Mesenchymal stem cell (in vitro differentiated cells and primary cell): ENCODE results near the gene DIO3.

Source experiments
- DNase-seq: peaks from one replicate; pipeline ENCODE4 v3.0.0-alpha.2; 2013
- H2AFZ ChIP-seq: one replicate; pipeline ENCODE4 v1.6.1; 2013; ENCODE audit warnings: low read depth, mild to moderate bottlenecking, control low read depth, inconsistent platforms, low read length, moderate library complexity
- H2AK5ac ChIP-seq: 2 replicates; pipeline ENCODE4 v1.6.1; 2013; ENCODE audit warnings: low read length, moderate library complexity, mild to moderate bottlenecking, inconsistent platforms; ENCODE audit not compliant: severe bottlenecking
- H2BK120ac ChIP-seq: one replicate; pipeline ENCODE4 v1.6.1; 2013; ENCODE audit warnings: low read depth, mild to moderate bottlenecking, inconsistent platforms, low read length, moderate library complexity
- H2BK12ac ChIP-seq, 2 experiments: one replicate each; pipeline ENCODE4 v1.6.1; 2013; ENCODE audit warnings: inconsistent platforms in 2 of 2, low read length in 2 of 2, mild to moderate bottlenecking in 2 of 2, moderate library complexity in 2 of 2, control low read depth in 1 of 2
- H2BK15ac ChIP-seq: one replicate; pipeline ENCODE4 v1.6.1; 2013; ENCODE audit warnings: mild to moderate bottlenecking, low read depth, inconsistent platforms; ENCODE audit not compliant: poor library complexity, severe bottlenecking
- H2BK5ac ChIP-seq: 2 replicates; pipeline ENCODE4 v1.6.1; 2013; ENCODE audit warnings: low read depth, mild to moderate bottlenecking, low read length, control low read depth, inconsistent platforms; ENCODE audit not compliant: poor library complexity, severe bottlenecking
- H3K14ac ChIP-seq, 2 experiments: one replicate each; pipeline ENCODE4 v1.6.1; 2013; ENCODE audit warnings: inconsistent platforms in 2 of 2, low read length in 2 of 2, control low read depth in 1 of 2, mild to moderate bottlenecking in 1 of 2, moderate library complexity in 1 of 2
- H3K18ac ChIP-seq, 2 experiments: one replicate each; pipeline ENCODE4 v1.6.1; 2013; ENCODE audit warnings: inconsistent platforms in 2 of 2, low read length in 2 of 2, control low read depth in 1 of 2, low read depth in 1 of 2, mild to moderate bottlenecking in 1 of 2
- H3K23ac ChIP-seq, 2 experiments: one replicate each; pipeline ENCODE4 v1.6.1; 2013; ENCODE audit warnings: inconsistent platforms in 2 of 2, low read length in 2 of 2, mild to moderate bottlenecking in 2 of 2, moderate library complexity in 2 of 2, control low read depth in 1 of 2
- H3K27ac ChIP-seq: 2 replicates; pipeline ENCODE4 v1.5.1; 2013; ENCODE audit warnings: mild to moderate bottlenecking, moderate library complexity, low read length, control low read depth, inconsistent platforms; ENCODE audit not compliant: poor library complexity, severe bottlenecking
- H3K27me3 ChIP-seq, 2 experiments: 2 replicates each; pipeline versions ENCODE4 v1.6.1 to v1.7.0; 2013; ENCODE audit warnings: low read length in 2 of 2, mild to moderate bottlenecking in 2 of 2, moderate library complexity in 2 of 2, control low read depth in 1 of 2, inconsistent platforms in 1 of 2; ENCODE audit not compliant: control insufficient read depth in 1 of 2, insufficient read depth in 1 of 2
- H3K36me3 ChIP-seq, 2 experiments: 2 replicates each; pipeline versions ENCODE4 v1.6.1 to v1.7.0; 2013; ENCODE audit warnings: low read length in 2 of 2, control low read depth in 1 of 2, inconsistent platforms in 1 of 2, low read depth in 1 of 2, mild to moderate bottlenecking in 1 of 2; ENCODE audit not compliant: insufficient read depth in 2 of 2, control insufficient read depth in 1 of 2
- H3K4ac ChIP-seq, 2 experiments: one replicate each; pipeline ENCODE4 v1.6.1; 2013; ENCODE audit warnings: inconsistent platforms in 2 of 2, low read length in 2 of 2, mild to moderate bottlenecking in 2 of 2, moderate library complexity in 2 of 2, control low read depth in 1 of 2, low read depth in 1 of 2
- H3K4me1 ChIP-seq: 2 replicates; pipeline ENCODE4 v1.6.1; 2013; ENCODE audit warnings: low read depth, low read length, control low read depth; ENCODE audit not compliant: control insufficient read depth, insufficient read depth
- H3K4me2 ChIP-seq: 2 replicates; pipeline ENCODE4 v1.6.1; 2013; ENCODE audit warnings: low read length, mild to moderate bottlenecking, inconsistent platforms; ENCODE audit not compliant: poor library complexity, severe bottlenecking
- H3K4me3 ChIP-seq, 2 experiments: 2 replicates each; pipeline versions ENCODE4 v1.5.1 to v1.7.0; 2013; ENCODE audit warnings: low read length in 2 of 2, mild to moderate bottlenecking in 2 of 2, control low read depth in 1 of 2, low read depth in 1 of 2; ENCODE audit not compliant: insufficient read depth in 1 of 2
- H3K79me1 ChIP-seq: replicated peaks from 2 replicates; pipeline ENCODE4 v1.6.1; 2013; ENCODE audit warnings: mild to moderate bottlenecking, control low read depth, low read length, inconsistent platforms; ENCODE audit not compliant: poor library complexity, severe bottlenecking
- H3K9ac ChIP-seq: 2 replicates; pipeline ENCODE4 v1.7.0; 2013; ENCODE audit warnings: mild to moderate bottlenecking, low read length, moderate library complexity
- H3K9me3 ChIP-seq: 2 replicates; pipeline ENCODE4 v1.7.0; 2013; ENCODE audit warnings: mild to moderate bottlenecking, low read length; ENCODE audit not compliant: control insufficient read depth
- H4K8ac ChIP-seq: one replicate; pipeline ENCODE4 v1.6.1; 2013; ENCODE audit warnings: inconsistent platforms, mild to moderate bottlenecking, low read length, moderate library complexity
- H4K91ac ChIP-seq: one replicate; pipeline ENCODE4 v1.6.1; 2013; ENCODE audit warnings: mild to moderate bottlenecking, low read length, inconsistent platforms
- WGBS: methylation state at CpG from one replicate; pipeline ENCODE4 v1.1.7; 2013; ENCODE audit warnings: mixed read lengths; 5-methylcytosine and 5-hydroxymethylcytosine counted together

The DIO3 gene

GRCh38 chr14:101559624-101560533, 1.4 kb upstream of the DIO3 start:
- H3K79me1 ChIP-seq, result no peaks in the 10 kb centered on the region
- no peak overlapping the region for H3K23ac ChIP-seq
- WGBS, result 2% methylated on average over 82 of the region's 113 CpGs
- H2BK120ac ChIP-seq, result no peak overlapping the region
- peak overlapping the region; percentile 44 for H3K4me2 ChIP-seq
- peaks cover 17% of the 10 kb centered on the region for H3K4me1 ChIP-seq
- peak overlapping the region; percentile 33 to 51 for H3K4me3 ChIP-seq
- H2AFZ ChIP-seq, result no peak overlapping the region
- H3K14ac ChIP-seq, result no peak overlapping the region
- H3K27me3 ChIP-seq, result peaks cover 80 to 86% of the 10 kb centered on the region in 2 experiments
- no peak overlapping the region for H3K27ac ChIP-seq
- no peak overlapping the region for H2BK5ac ChIP-seq
- H2AK5ac ChIP-seq, result no peak overlapping the region
- H2BK12ac ChIP-seq, result no peak overlapping the region
- DNase-seq, result no peak
- no peaks in the 10 kb centered on the region for H3K9me3 ChIP-seq
- peaks cover 0 to 4% of the 10 kb centered on the region in 2 experiments for H3K36me3 ChIP-seq
- H4K8ac ChIP-seq, result no peak overlapping the region
- H3K4ac ChIP-seq, result no peak overlapping the region
- H2BK15ac ChIP-seq, result no peak overlapping the region
- no peak overlapping the region for H3K9ac ChIP-seq
- no peak overlapping the region for H4K91ac ChIP-seq
- H3K18ac ChIP-seq, result no peak overlapping the region

GRCh38 chr14:101560534-101561113, 671 bp upstream of the DIO3 start:
- Histone ChIP-seq H3K4me1 (peaks cover 19% of the 10 kb centered on the region), H4K8ac (no peak overlapping the region), H3K18ac (no peak overlapping the region), H4K91ac (no peak overlapping the region), H3K36me3 (peaks cover 0 to 4% of the 10 kb centered on the region in 2 experiments), H3K27me3 (peaks cover 88% of the 10 kb centered on the region in 2 experiments), H2BK120ac (no peak overlapping the region), H3K14ac (no peak overlapping the region), H3K4me2 (peak overlapping the region; percentile 34), H2BK5ac (no peak overlapping the region), H2AK5ac (no peak overlapping the region), H3K27ac (no peak overlapping the region), H2AFZ (no peak overlapping the region), H3K4me3 (no peak overlapping the region), H2BK15ac (no peak overlapping the region), H3K4ac (no peak overlapping the region), H3K9ac (no peak overlapping the region), H3K9me3 (no peaks in the 10 kb centered on the region), H3K23ac (no peak overlapping the region), H3K79me1 (no peaks in the 10 kb centered on the region), H2BK12ac (no peak overlapping the region)
- no peak for DNase-seq
- 4% methylated on average over 39 of the region's 106 CpGs for WGBS

GRCh38 chr14:101561897-101562490, 699 bp downstream of the DIO3 start:
- DNase-seq, result no peak

More at GRCh38 chr14:101561897-101562490, 699 bp downstream of the DIO3 start:
- Histone ChIP-seq H3K4me2 (no peak overlapping the region), H3K9ac (no peak overlapping the region), H2BK5ac (no peak overlapping the region), H3K4me3 (no peak overlapping the region), H3K27me3 (peaks cover 90% of the 10 kb centered on the region in 2 experiments), H3K79me1 (no peaks in the 10 kb centered on the region), H2BK120ac (no peak overlapping the region), H2AK5ac (no peak overlapping the region), H4K8ac (no peak overlapping the region), H2BK12ac (no peak overlapping the region), H3K14ac (no peak overlapping the region), H3K9me3 (no peaks in the 10 kb centered on the region), H3K27ac (no peak overlapping the region), H2BK15ac (no peak overlapping the region), H3K4ac (no peak overlapping the region), H2AFZ (no peak overlapping the region), H3K36me3 (peaks cover 0 to 4% of the 10 kb centered on the region in 2 experiments), H3K18ac (no peak overlapping the region), H3K4me1 (peaks cover 19% of the 10 kb centered on the region), H4K91ac (no peak overlapping the region), H3K23ac (no peak overlapping the region)
- WGBS, result 89% methylated on average over 51 of the region's 51 CpGs
